Measurements from ENCODE around the gene LRMDA. TPM values are rescaled to one million over a fixed set of nuclear protein-coding genes. Genes with fewer than 3 reads are reported as not detected.
A peak's percentile ranks its signal among the peaks of the same experiment; 100 is the strongest.

The LRMDA gene
- total RNA-seq, 1 experiment from 2014 or later, result 4.8 TPM

DNA sequence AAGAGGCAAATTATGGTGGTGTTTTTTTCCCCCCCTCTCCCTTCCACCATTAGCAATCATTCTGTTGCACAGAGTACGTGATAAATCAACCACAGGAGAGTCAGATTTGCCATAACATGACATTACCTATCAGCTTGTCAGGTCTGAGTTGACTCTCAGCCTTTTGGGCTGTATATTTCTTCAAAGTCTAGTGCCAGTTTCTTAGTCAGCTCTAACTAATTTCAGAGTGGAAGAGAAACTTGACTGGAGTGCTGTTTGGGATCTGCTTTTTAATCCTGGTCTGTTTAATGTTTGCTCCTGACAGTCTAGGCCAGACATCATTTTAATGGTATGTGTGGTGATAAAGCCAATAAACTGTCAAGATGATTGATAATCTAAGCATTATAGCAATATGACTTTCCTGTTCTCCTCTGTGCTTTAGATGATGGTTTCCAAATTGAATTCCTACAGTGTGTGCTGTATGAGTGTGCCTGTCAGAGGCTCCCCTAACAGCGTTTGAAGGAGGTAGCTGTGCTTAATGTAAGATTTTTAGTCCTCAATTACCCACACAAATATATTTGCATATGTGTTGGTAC is 76.9 kb downstream of the LRMDA start:
- H3K9me2 ChIP-seq (ENCODE audit: insufficient read depth), result no peaks in the 10 kb centered on the region
- intact Hi-C loops (cut with micrococcal nuclease), result no loop called here
- DNase-seq (ENCODE audit: low read depth, low spot score) (no peak), ATAC-seq (peak; percentile 38; the same call in 1 of the 2 replicates)
- RAD21 ChIA-PET (ENCODE audit: low non-redundant PET in 1 of 2, low total read pairs in 2 of 2, uncharacterized antibody in 2 of 2, unreplicated experiment in 2 of 2), result no interaction called here
- no peak overlapping the region for H3K9ac ChIP-seq (ENCODE audit: low read length)
- POLR2A ChIA-PET, result no interaction called here
- H3K4me1 ChIP-seq (ENCODE audit: control insufficient read depth in 1 of 2, insufficient read depth in 2 of 2, low read length in 2 of 2), result peaks cover 0 to 7% of the 10 kb centered on the region in 2 experiments; a peak in 1 of 4 replicates
- H3K27me3 ChIP-seq (ENCODE audit: insufficient read depth, low read length), result no peaks in the 10 kb centered on the region
- H4K20me1 ChIP-seq (ENCODE audit: insufficient read depth), result no peaks in the 10 kb centered on the region
- TF ChIP-seq CEBPB (IDR thresholded peaks at IDR 0.05; ENCODE audit: low read depth), result no peak
- TF ChIP-seq JUND (IDR thresholded peaks at IDR 0.05), result 0 out of 2 replicates have a peak, but pooled peaks have one; percentile 11
- no peak overlapping the region for H2AFZ ChIP-seq (ENCODE audit: low read depth, low read length, poor library complexity, severe bottlenecking)
- H3K4me3 ChIP-seq (replicated peaks in 1 of 2; ENCODE audit: low read depth in 1 of 2, low read length in 2 of 2), result no peak overlapping the region
- no peaks in the 10 kb centered on the region for H3K36me3 ChIP-seq (ENCODE audit: control insufficient read depth in 1 of 2, insufficient read depth in 2 of 2, low read length in 2 of 2)
- H3K27ac ChIP-seq (ENCODE audit: low read depth, low read length), result no peak overlapping the region
- no TSS peak for BruUV-seq (replicated peaks)
- no peaks in the 10 kb centered on the region for H3K79me2 ChIP-seq (ENCODE audit: insufficient read depth, low read length)
- no peaks in the 10 kb centered on the region for H3K9me3 ChIP-seq (ENCODE audit: control insufficient read depth in 1 of 2, insufficient read depth in 1 of 2, low read depth in 1 of 2, low read length in 2 of 2)
- CTCF ChIA-PET, result no interaction called here
- H3K4me2 ChIP-seq (ENCODE audit: low read length), result no peak overlapping the region; the same call in 1 of the 2 replicates

DNA sequence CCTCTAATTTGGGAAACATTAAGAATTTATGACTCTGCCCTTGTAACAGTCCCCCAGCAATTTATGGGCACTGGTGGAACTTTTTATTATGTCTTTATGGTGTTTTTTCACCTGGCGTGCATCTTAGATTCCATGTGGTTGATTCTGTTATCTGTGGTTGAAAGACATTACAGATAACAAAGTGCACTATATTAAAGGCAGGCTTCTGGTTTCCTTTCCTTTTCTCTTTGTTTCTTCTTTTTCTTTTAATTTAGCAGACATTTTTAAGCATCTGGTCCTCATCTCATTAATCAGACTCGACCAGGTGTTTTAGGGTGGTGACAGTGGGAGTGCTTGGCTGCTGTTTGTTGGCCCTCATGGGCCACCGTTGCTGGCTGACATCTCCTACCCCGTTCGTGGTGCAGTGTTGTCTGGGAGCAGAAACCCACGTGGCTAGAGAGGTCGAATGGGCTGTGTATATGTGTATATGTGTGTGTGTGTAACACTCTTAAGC is 77.4 kb downstream of the LRMDA start:
- Histone ChIP-seq H3K79me2 (ENCODE audit: insufficient read depth, low read length) (no peaks in the 10 kb centered on the region), H3K9me3 (ENCODE audit: control insufficient read depth in 1 of 2, insufficient read depth in 1 of 2, low read depth in 1 of 2, low read length in 2 of 2) (no peaks in the 10 kb centered on the region), H3K9me2 (ENCODE audit: insufficient read depth) (no peaks in the 10 kb centered on the region), H3K27me3 (ENCODE audit: insufficient read depth, low read length) (no peaks in the 10 kb centered on the region), H3K36me3 (ENCODE audit: control insufficient read depth in 1 of 2, insufficient read depth in 2 of 2, low read length in 2 of 2) (no peaks in the 10 kb centered on the region), H3K27ac (ENCODE audit: low read depth, low read length) (no peak overlapping the region), H4K20me1 (ENCODE audit: insufficient read depth) (no peaks in the 10 kb centered on the region), H3K4me1 (ENCODE audit: control insufficient read depth in 1 of 2, insufficient read depth in 2 of 2, low read length in 2 of 2) (peaks cover 0 to 7% of the 10 kb centered on the region in 2 experiments; a peak in 1 of 4 replicates), H2AFZ (ENCODE audit: low read depth, low read length, poor library complexity, severe bottlenecking) (no peak overlapping the region), H3K9ac (ENCODE audit: low read length) (no peak overlapping the region), H3K4me2 (ENCODE audit: low read length) (no peak overlapping the region; the same call in 1 of the 2 replicates), H3K4me3 (replicated peaks in 1 of 2; ENCODE audit: low read depth in 1 of 2, low read length in 2 of 2) (no peak overlapping the region)
- 0 out of 2 replicates have a peak, but pooled peaks have one; percentile 40 for ATAC-seq
- ChIA-PET POLR2A (no interaction called here), CTCF (no interaction called here), RAD21 (ENCODE audit: low non-redundant PET in 1 of 2, low total read pairs in 2 of 2, uncharacterized antibody in 2 of 2, unreplicated experiment in 2 of 2) (no interaction called here)
- intact Hi-C loops (cut with micrococcal nuclease), result no loop called here
- DNase-seq (ENCODE audit: low read depth, low spot score), result no peak
- BruUV-seq (replicated peaks), result no TSS peak
- no peak for TF ChIP-seq SIN3A (IDR thresholded peaks at IDR 0.05; ENCODE audit: low read depth)
- TF ChIP-seq CBX3 (IDR thresholded peaks at IDR 0.05; ENCODE audit: low read depth), result no peak
- TF ChIP-seq, protein P1, sequence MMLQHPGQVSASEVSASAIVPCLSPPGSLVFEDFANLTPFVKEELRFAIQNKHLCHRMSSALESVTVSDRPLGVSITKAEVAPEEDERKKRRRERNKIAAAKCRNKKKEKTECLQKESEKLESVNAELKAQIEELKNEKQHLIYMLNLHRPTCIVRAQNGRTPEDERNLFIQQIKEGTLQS (IDR thresholded peaks at IDR 0.05), result no peak
- TF ChIP-seq EGR1 (IDR thresholded peaks at IDR 0.05; ENCODE audit: low read depth), result no peak
- TF ChIP-seq, protein P2, sequence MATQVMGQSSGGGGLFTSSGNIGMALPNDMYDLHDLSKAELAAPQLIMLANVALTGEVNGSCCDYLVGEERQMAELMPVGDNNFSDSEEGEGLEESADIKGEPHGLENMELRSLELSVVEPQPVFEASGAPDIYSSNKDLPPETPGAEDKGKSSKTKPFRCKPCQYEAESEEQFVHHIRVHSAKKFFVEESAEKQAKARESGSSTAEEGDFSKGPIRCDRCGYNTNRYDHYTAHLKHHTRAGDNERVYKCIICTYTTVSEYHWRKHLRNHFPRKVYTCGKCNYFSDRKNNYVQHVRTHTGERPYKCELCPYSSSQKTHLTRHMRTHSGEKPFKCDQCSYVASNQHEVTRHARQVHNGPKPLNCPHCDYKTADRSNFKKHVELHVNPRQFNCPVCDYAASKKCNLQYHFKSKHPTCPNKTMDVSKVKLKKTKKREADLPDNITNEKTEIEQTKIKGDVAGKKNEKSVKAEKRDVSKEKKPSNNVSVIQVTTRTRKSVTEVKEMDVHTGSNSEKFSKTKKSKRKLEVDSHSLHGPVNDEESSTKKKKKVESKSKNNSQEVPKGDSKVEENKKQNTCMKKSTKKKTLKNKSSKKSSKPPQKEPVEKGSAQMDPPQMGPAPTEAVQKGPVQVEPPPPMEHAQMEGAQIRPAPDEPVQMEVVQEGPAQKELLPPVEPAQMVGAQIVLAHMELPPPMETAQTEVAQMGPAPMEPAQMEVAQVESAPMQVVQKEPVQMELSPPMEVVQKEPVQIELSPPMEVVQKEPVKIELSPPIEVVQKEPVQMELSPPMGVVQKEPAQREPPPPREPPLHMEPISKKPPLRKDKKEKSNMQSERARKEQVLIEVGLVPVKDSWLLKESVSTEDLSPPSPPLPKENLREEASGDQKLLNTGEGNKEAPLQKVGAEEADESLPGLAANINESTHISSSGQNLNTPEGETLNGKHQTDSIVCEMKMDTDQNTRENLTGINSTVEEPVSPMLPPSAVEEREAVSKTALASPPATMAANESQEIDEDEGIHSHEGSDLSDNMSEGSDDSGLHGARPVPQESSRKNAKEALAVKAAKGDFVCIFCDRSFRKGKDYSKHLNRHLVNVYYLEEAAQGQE (IDR thresholded peaks at IDR 0.05; ENCODE audit: low read depth), result no peak
- no peak for TF ChIP-seq CEBPB (IDR thresholded peaks at IDR 0.05; ENCODE audit: low read depth)
- no peak for TF ChIP-seq EZH2phosphoT487 (IDR thresholded peaks at IDR 0.05; ENCODE audit: borderline replicate concordance)
- TF ChIP-seq EZH2 (IDR thresholded peaks at IDR 0.05), result no peak
- TF ChIP-seq, protein P3, sequence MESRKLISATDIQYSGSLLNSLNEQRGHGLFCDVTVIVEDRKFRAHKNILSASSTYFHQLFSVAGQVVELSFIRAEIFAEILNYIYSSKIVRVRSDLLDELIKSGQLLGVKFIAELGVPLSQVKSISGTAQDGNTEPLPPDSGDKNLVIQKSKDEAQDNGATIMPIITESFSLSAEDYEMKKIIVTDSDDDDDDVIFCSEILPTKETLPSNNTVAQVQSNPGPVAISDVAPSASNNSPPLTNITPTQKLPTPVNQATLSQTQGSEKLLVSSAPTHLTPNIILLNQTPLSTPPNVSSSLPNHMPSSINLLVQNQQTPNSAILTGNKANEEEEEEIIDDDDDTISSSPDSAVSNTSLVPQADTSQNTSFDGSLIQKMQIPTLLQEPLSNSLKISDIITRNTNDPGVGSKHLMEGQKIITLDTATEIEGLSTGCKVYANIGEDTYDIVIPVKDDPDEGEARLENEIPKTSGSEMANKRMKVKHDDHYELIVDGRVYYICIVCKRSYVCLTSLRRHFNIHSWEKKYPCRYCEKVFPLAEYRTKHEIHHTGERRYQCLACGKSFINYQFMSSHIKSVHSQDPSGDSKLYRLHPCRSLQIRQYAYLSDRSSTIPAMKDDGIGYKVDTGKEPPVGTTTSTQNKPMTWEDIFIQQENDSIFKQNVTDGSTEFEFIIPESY (IDR thresholded peaks at IDR 0.05; ENCODE audit: extremely low read depth, insufficient replicate concordance, low read length), result no peak
- TF ChIP-seq JUND (IDR thresholded peaks at IDR 0.05), result no peak
- no peak for TF ChIP-seq TCF7L2 (IDR thresholded peaks at IDR 0.05; ENCODE audit: borderline replicate concordance, extremely low read depth, insufficient read depth, insufficient read length)

All from HCT116 (cell line).